Measurements from ENCODE around the gene LBP. TPM values are rescaled to one million over a fixed set of nuclear protein-coding genes. Genes with fewer than 3 reads are reported as not detected.

The LBP gene
- total and polyA plus RNA-seq, 2 donors (not counting 1 experiment from before 2014, with no cell fraction given), result not detected

DNA sequence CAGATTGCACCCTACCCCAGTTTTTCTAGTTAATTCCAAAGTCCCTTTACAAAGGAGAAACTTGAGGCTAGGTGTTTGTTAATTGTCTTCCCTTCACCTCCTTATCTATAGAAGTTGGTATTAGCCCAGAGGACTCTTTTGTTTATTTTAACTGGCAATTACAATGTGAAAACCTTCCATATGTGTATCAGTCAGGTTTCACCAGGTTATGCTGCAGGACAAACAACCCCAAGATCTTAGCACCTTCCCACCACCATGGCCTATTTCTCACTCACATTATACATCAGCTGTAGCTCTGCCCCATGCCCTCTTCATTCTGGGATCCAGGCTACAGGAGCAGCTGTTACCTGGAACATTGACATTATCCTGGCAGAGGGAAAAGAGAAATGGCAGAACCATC, 57.7 kb downstream of the LBP start:
- intact Hi-C loops (cut with micrococcal nuclease), result no loop called here
- Histone ChIP-seq H3K9ac (ENCODE audit: low read length) (no peak overlapping the region), H4K20me1 (ENCODE audit: control insufficient read depth, insufficient read depth, low read length, poor library complexity, severe bottlenecking) (no peaks in the 10 kb centered on the region), H2AFZ (ENCODE audit: insufficient read depth, low read depth, low read length, poor library complexity, severe bottlenecking) (no peak overlapping the region), H3K27ac (ENCODE audit: low read length in 2 of 2) (no peak overlapping the region), H3K4me2 (replicated peaks; ENCODE audit: low read depth, low read length, poor library complexity, severe bottlenecking) (no peak overlapping the region), H3K36me3 (replicated peaks in 1 of 2; ENCODE audit: control extremely low read depth in 1 of 2, control insufficient read depth in 1 of 2, extremely low read depth in 1 of 2, insufficient read depth in 2 of 2, low read length in 1 of 2) (peaks cover 0 to 3% of the 10 kb centered on the region in 2 experiments), H3K4me1 (ENCODE audit: control insufficient read depth in 2 of 2, insufficient read depth in 2 of 2, low read length in 2 of 2) (no peaks in the 10 kb centered on the region), H3K9me3 (ENCODE audit: control extremely low read depth in 1 of 3, control insufficient read depth in 2 of 3, insufficient read depth in 1 of 3, low read length in 2 of 3) (peaks cover 0 to 10% (median 0%) of the 10 kb centered on the region in 3 donors), H3K79me2 (ENCODE audit: control insufficient read depth, insufficient read depth, low read length) (no peaks in the 10 kb centered on the region), H3K4me3 (ENCODE audit: control extremely low read depth in 1 of 5, extremely low read depth in 1 of 5, insufficient read depth in 1 of 5, low read depth in 2 of 5, low read length in 4 of 5) (no peak overlapping the region), H3K27me3 (replicated peaks in 1 of 4; ENCODE audit: control extremely low read depth in 1 of 4, control insufficient read depth in 3 of 4, insufficient read depth in 4 of 4, low read length in 3 of 4) (no peaks in the 10 kb centered on the region)
- CTCF ChIA-PET, result no interaction called here
- no peaks in the 10 kb centered on the region for H3K4me1 Mint-ChIP-seq
- no peak overlapping the region for H3K4me3 Mint-ChIP-seq
- ATAC-seq (ENCODE audit: low read depth) (no peak), DNase-seq (no peak)
- TF ChIP-seq EZH2 (IDR thresholded peaks at IDR 0.05; ENCODE audit: borderline replicate concordance, insufficient read depth, low read depth, low read length, poor library complexity, severe bottlenecking), result no peak
- TF ChIP-seq, protein P1, sequence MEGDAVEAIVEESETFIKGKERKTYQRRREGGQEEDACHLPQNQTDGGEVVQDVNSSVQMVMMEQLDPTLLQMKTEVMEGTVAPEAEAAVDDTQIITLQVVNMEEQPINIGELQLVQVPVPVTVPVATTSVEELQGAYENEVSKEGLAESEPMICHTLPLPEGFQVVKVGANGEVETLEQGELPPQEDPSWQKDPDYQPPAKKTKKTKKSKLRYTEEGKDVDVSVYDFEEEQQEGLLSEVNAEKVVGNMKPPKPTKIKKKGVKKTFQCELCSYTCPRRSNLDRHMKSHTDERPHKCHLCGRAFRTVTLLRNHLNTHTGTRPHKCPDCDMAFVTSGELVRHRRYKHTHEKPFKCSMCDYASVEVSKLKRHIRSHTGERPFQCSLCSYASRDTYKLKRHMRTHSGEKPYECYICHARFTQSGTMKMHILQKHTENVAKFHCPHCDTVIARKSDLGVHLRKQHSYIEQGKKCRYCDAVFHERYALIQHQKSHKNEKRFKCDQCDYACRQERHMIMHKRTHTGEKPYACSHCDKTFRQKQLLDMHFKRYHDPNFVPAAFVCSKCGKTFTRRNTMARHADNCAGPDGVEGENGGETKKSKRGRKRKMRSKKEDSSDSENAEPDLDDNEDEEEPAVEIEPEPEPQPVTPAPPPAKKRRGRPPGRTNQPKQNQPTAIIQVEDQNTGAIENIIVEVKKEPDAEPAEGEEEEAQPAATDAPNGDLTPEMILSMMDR (IDR thresholded peaks at IDR 0.05), result no peak
- H3K27ac Mint-ChIP-seq, result no peak overlapping the region
- POLR2A ChIA-PET, result no interaction called here
- H3K27me3 Mint-ChIP-seq, result no peaks in the 10 kb centered on the region
- peaks cover 3% of the 10 kb centered on the region for H3K9me3 Mint-ChIP-seq (ENCODE audit: insufficient read depth)

- Mint-ChIP-seq H3K27me3 (no peaks in the 10 kb centered on the region), H3K27ac (no peak overlapping the region), H3K9me3 (ENCODE audit: insufficient read depth) (peaks cover 3% of the 10 kb centered on the region), H3K4me1 (no peaks in the 10 kb centered on the region), H3K4me3 (no peak overlapping the region)
- Histone ChIP-seq H3K4me1 (ENCODE audit: control insufficient read depth in 2 of 2, insufficient read depth in 2 of 2, low read length in 2 of 2) (no peaks in the 10 kb centered on the region), H2AFZ (ENCODE audit: insufficient read depth, low read depth, low read length, poor library complexity, severe bottlenecking) (no peak overlapping the region), H3K79me2 (ENCODE audit: control insufficient read depth, insufficient read depth, low read length) (no peaks in the 10 kb centered on the region), H3K4me2 (replicated peaks; ENCODE audit: low read depth, low read length, poor library complexity, severe bottlenecking) (no peak overlapping the region), H3K27me3 (replicated peaks in 1 of 4; ENCODE audit: control extremely low read depth in 1 of 4, control insufficient read depth in 3 of 4, insufficient read depth in 4 of 4, low read length in 3 of 4) (no peaks in the 10 kb centered on the region), H3K27ac (ENCODE audit: low read length in 2 of 2) (no peak overlapping the region), H4K20me1 (ENCODE audit: control insufficient read depth, insufficient read depth, low read length, poor library complexity, severe bottlenecking) (no peaks in the 10 kb centered on the region), H3K4me3 (ENCODE audit: control extremely low read depth in 1 of 5, extremely low read depth in 1 of 5, insufficient read depth in 1 of 5, low read depth in 2 of 5, low read length in 4 of 5) (no peak overlapping the region), H3K36me3 (replicated peaks in 1 of 2; ENCODE audit: control extremely low read depth in 1 of 2, control insufficient read depth in 1 of 2, extremely low read depth in 1 of 2, insufficient read depth in 2 of 2, low read length in 1 of 2) (peaks cover 0 to 4% of the 10 kb centered on the region in 2 experiments), H3K9me3 (ENCODE audit: control extremely low read depth in 1 of 3, control insufficient read depth in 2 of 3, insufficient read depth in 1 of 3, low read length in 2 of 3) (peaks cover 0 to 10% (median 0%) of the 10 kb centered on the region in 3 donors), H3K9ac (ENCODE audit: low read length) (no peak overlapping the region)
- TF ChIP-seq, protein P1 (IDR thresholded peaks at IDR 0.05), result no peak
- TF ChIP-seq EZH2 (IDR thresholded peaks at IDR 0.05; ENCODE audit: borderline replicate concordance, insufficient read depth, low read depth, low read length, poor library complexity, severe bottlenecking), result no peak
- ChIA-PET CTCF (no interaction called here), POLR2A (interaction anchor here (0.6 kb wide), 1 partner anchor 956 kb away, joined by 3 read pairs; no protein-coding TSS in a partner anchor)
- no CpG with 5 or more reads among the region's 2 CpGs for WGBS (ENCODE audit: insufficient coverage)
- DNase-seq, result no peak
- intact Hi-C loops (cut with micrococcal nuclease), result no loop called here
- ATAC-seq (ENCODE audit: low read depth), result no peak
Observed at GRCh38 chr20:38405132-38405531, 58.9 kb downstream of the LBP start.

Measured in B cell (primary cell).